ACHN (cell line): ENCODE data around the gene TDRD7.
"Not testable (repeated sequence)": the region's sequence is repeated elsewhere in the genome, so short reads cannot be mapped to it uniquely, and the experiment has no call there.

Experiments used
- DNase-seq: peaks from one replicate; pipeline ENCODE4 v3.0.0-alpha.2; 2015
- in situ Hi-C: cut with HindIII; loops from 2 replicates; pipeline ENCODE4 v1.10.0; 2017; ENCODE audit warnings: low sequenced_read_pairs, low pct_ligation_motif_present, low pct_unique_long_range_greater_than_20kb

TDRD7 gene

DNA sequence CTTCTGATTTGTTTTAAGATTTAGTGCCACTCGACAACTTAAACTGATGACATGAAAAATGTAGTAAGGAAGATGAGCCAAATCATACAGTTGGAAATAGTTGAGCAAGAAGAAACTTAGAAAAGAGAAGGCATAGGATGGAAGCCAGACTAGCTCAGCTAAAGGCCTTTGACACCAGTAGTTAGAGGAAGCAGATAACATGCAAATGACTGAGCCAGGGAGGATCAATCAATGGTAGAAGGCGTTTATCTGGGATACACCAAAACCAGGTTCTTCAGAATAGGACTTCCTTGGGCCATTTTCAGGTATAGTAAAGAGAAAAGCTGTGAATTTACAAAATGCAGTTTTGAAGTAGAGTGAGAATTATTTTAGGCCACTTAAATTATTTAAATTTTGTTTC lies 3.2 kb downstream of the TDRD7 start:
- in situ Hi-C loops = no loop called here
- no peak for DNase-seq

DNA sequence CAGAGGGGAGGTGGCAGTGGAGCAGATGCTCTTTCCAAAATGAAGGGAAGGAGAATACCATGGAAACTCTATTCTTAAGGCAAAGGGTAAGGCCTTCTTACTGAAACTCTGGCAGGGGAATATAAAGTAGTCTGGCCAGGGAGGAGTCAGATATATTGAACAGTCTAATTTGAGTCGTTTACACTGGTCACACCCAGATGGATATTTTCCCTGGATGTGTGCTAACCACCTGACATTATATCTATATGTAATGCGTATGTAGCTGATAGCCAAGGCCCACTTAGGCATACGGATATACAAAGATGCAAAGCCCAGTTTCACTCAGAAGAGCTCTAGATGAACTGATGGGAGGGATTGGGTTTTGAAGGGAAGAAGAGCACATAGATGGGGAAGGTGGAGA lies 7.0 kb downstream of the TDRD7 start:
- no peak for DNase-seq
- in situ Hi-C loops = no loop called here

DNA sequence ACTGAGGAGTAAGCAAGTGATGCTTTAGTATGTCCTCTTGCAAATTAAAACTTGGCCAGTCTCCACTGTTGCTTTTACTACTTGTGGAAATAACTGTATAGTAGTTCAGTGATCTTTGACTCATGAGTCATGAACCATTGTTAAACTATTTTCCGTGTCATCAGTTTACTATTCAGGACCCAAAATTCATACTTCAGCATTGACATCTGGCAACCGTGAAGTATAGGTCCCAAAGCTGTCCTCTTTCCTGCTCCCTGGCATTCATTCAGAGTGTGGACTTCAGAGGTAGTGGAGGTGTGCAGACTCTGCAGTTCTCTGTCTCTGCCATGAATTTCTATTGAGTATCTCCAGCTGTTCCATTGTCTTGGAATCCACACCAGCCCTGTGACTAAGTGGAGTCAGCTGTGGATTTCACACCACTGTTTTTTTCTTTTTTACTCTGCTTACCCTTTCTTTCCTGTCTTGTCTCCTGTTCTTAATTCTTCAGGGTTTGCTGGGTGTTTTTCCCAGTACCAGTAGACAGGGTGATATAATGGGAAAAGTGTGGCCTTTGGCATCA lies 7.5 kb downstream of the TDRD7 start:
- in situ Hi-C loops = no loop called here

DNA sequence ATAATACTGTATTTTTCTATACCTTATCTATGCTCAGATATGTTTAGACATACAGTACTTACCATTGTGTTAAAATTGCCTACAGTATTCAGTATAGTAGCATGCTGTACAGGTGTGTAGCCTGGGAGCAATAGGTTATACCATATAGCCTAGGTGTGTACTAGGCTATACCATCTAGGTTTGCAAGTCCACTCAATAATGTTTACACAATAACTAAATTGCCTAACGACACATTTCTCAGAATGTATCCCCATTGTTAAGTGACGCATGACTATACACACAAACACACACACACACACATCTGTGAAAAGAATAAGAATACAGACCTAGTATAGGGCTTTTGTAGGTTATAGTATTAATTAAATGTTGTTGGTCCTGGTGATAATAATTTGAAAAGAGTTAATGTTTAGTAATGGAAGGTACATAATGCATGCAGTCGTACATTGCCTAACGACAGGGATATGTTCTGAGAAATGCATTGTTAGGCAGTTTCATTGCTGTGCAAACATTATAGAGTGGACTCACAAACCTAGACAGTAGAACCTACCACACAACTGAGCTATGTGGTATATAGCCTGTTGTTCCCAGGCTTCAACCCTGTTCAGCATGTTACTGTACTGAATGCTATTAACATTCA lies 13.6 kb downstream of the TDRD7 start:
- in situ Hi-C loops = no loop called here
- DNase-seq = no peak

More for the DNA sequence above, 7.5 kb downstream of the TDRD7 start:
- DNase-seq = peak; percentile 7

DNA sequence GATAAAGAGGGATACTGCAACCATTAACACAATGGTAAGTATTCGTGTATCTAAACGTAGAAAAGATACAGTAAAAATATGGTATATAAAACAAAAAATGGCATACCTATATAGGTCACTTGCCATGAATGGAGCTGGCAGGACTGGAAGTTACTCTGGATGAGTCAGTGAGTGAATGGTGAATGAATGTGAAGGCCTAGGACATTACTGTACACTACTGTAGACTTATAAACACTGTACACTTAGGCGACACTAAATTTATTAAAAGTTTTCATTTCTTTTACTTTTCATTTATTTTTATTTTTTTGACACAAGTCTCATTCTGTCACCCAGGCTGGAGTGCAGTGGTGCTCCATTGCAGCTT lies 14.1 kb downstream of the TDRD7 start:
- in situ Hi-C loops = no loop called here

DNA sequence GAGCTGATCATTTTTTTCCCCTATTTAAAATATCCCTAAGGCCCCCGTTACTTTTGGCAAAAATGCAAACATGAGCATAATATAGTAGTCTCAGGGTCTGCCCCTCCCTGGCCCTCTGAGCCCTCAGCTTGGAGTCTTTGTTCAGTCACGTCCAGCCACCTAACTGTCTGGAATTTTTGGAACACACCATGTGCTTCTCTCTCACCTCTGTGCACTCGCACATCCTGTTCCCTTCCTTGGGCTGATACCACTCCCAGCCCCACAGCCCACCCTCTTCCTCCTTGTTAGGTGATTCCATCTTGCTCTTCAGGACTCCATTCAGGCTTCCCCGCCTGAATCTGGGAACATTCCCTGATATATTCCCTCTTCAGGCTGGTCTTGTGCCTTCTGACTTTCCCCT lies 16.0 kb downstream of the TDRD7 start:
- in situ Hi-C loops = no loop called here
- no peak for DNase-seq

More for the DNA sequence above, 14.1 kb downstream of the TDRD7 start:
- DNase-seq = no peak

DNA sequence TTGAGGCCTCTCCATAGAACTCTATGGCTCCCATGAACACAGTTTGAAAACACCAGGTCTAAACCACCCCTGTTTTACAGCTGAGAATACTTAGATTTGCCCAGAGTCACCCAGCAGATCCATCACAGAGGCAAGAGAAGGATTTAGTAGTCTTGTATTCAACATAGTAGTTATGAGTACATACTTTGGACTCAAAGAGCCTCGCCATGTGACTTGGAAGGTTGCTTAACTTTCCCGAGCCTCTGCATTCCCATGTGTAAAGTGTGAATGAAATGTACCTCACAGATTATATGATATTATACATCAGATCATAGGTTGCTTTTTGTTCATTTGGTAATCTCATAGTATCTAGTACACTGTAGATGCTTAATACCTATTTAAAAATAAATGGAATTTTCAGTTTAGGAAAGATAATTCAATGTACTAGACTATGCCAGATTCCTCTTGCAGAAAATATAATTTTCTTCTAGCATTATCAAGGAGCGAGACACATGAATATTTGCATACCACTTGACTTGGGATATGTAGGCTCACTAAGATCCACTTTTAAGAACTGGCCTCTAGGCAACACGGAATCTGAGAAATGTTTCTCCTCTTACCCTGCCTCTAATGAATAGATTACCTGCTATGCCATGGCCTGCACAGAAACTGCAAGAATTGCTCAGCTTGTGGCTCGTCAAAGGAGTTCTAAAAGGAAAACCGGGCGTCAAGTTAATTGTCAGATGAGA lies 18.6 kb downstream of the TDRD7 start:
- no peak for DNase-seq
- in situ Hi-C loops = no loop called here

DNA sequence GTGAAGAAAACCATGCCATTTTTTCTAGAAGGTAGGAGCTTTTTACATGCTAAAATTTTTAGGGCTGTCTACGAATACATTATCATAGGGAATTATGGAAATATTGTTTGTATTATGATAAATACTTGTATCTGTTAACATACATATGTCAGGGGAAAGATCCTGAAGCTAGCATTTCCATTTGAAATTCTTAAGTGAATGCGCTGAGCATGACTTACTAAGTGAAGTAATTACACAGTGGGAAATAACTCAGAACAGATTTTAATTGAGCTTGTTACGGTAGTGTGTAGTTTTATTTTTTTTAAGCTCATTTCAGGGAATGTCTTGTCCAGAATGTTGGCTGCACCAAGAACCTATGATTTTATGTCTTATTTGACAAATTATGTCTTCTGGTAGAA lies 19.1 kb downstream of the TDRD7 start:
- in situ Hi-C loops = no loop called here
- no peak for DNase-seq

DNA sequence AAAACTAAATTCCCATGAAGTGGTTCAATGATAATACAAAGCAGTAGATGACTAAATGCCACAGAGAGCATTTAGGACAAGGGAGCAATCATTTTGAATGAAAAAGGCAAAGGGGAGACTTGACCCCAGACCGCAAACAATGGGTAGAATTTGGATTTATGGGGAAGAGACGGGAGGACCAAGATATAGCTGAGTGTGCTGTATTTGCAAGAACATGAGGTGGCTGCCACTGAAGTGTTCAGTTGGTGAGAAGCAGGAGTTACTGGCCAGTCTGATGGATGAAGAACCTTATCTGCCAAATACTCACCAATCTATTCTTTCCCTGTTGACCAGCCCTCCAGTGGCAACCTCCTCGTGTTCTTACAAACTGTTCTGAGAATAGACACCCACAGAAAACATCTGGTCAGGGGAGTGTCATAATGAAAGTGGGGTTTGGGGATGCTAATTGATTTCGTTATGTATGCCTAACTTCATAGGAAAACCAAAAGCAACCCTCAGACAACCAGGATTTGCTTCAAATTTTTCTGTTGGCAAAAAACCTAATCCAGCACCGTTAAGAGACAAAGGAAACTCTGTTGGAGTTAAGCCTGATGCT lies 19.8 kb downstream of the TDRD7 start:
- in situ Hi-C loops = no loop called here
- no peak for DNase-seq

DNA sequence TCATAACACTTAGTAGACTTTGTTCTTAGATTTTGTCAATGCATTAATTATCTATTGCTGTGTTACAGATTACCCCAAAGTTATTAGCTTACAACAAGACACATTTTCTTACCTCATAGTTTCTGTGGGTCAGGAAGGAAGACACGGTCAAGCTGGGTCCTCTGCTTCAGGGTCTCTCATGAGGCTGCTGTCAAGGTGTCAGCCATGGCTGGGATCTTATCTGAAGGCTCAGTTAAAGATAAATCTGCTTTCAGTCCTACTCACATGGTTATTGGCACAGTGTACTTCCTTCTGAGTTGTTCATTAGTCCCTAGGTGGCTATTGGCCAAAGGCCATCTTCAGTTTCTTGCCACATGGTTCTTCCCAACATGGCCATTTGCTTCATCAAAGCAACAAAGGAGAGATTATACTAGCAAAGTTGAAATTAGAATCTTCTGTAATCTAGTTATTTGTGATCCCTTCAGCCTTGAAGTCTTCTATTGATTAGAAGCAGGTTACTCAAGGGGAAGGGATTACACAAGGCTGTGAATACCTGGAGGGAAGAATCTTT lies 25.2 kb downstream of the TDRD7 start:
- no peak for DNase-seq
- in situ Hi-C loops = no loop called here

DNA sequence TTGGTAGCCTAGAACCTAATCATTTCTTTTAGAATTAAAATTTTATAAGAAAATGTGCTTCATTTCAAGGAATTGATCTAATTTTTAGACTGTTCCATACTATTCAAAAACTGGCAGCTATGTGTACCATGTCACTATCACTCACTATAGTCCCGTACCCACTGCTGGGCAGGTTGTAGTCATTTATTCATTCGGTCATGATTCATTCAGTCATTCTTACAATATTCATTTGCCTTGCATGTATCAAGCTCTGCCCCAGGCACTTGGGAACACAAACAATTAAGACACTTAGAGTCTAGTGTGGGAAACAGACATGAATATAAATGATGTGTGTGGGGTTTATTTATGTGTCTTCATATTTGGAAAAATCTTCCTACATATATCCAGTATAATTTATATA lies 26.4 kb downstream of the TDRD7 start:
- in situ Hi-C loops = no loop called here

DNA sequence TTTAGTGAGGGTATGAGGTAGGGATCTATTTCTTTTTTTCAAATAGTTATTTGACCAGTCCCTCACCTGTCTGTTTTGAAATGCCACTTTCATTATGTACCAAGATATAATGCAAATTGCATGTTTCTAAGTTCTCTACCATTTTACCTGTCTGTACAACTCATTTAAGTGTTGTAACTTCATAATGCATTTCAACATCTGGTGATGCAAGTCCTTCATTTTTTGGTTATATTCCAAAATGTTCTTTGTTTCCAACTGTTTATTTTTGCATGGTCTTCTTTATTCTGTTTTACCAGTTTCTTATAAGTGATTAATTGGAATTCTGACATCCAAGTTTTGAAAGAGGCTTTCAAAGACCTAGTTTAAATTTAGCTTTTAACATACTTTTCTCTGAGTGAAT lies 26.8 kb downstream of the TDRD7 start:
- in situ Hi-C loops = no loop called here

More for the DNA sequence above, 26.4 kb downstream of the TDRD7 start:
- DNase-seq = no peak

DNA sequence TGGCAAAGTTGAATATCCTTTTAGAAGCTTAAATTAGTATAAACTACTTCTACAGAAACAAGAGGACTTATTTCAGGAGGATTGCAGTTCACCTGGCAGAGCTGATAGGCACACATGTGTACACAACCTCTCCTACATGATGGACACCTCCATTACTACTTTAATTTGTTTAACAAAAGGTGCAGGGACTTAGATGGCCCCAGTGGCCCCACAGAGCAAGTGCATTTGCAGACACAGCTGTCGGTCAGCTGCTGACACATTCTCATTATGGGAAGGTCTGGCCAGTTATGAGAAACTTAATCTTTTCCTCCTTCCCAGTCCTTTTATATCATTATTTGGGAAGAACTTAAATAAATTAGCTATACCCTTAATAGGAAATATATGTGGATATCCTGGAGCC lies 28.3 kb downstream of the TDRD7 start:
- no peak for DNase-seq
- in situ Hi-C loops = no loop called here

More for the DNA sequence above, 26.8 kb downstream of the TDRD7 start:
- DNase-seq = no peak

DNA sequence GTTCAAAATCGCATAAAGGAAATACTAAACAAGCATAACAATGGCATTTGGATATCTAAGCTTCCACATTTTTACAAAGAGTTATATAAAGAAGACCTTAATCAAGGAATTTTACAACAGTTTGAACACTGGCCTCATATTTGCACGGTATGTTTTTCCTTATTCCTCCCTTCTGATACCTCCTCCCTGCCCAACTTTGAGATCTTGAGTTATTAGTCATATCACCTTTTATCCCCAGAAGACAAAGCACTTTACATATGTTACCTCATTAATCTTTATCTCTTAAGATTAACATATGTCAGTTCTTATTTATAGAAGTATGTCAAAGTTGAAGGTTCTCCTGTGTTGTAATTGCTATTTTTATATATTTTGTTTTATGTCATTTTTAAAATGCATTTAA lies 29.8 kb downstream of the TDRD7 start:
- no peak for DNase-seq
- in situ Hi-C loops = no loop called here

DNA sequence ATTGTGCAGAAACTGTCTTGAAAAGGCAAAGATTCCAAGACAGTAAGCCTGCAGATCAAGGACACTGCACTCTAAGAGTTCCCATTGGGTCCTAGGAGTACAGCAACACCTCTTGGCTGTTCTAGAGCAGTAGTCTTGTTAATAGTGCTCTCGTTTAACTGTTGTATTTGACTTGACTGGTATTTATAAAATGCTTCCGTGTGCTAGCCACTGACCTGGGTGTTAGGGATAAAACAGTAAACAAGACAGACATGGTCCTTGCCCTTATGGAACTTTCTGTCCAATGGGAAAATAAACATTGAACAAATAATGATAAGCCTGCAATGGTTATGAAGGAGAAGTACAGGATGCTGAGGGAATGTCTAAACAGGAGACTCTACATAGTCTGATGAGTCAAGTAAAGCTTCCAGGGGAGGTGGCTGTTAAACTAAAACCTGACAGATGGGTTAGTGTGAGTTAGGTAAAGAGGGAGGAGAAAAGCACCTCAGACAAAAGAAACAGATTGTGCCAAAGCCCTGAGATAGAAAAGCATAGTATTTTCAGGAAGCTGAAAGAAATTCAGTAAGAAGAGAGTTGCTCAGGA lies 33.3 kb downstream of the TDRD7 start:
- no peak for DNase-seq
- in situ Hi-C loops = no loop called here

DNA sequence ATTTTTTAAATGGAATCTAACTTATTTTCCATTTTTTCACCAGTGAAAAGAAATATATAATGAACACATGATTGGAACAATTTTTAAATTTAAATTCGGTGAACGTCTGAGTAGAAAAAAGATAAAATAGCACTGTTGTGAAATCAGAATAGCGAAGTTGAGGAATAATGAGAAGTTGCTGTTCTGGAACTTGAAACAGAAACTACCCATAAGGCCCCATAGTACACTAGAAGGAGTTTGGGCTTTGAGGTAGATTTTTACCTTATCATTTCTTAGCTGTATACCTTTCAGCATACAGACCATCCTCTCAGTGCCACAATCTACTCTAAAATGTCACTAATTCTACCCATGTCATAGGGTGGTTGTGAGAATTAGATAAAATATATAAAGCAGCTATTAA lies 35.1 kb downstream of the TDRD7 start:
- in situ Hi-C loops = no loop called here
- no peak for DNase-seq

DNA sequence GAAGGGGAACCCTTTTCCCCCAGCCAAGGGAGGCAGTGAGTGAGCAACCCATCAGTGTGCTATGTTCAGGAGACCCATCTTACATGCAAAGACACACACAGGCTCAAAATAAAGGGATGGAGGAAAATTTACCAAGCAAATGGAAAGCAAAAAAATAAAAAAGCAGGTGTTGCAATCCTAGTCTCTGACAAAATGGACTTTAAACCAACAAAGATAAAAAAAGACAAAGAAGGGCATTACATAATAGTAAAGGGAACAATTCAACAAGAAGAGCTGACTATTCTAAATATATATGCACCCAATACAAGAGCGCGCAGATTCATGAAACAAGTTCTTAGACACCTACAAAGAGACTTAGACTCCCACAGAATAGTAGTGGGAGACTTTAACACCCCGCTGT lies 41.7 kb downstream of the TDRD7 start:
- not testable (repeated sequence) for DNase-seq
- in situ Hi-C loops = loop anchor here (25.0 kb wide), 1 partner anchor 159 kb away; no protein-coding TSS in a partner anchor

DNA sequence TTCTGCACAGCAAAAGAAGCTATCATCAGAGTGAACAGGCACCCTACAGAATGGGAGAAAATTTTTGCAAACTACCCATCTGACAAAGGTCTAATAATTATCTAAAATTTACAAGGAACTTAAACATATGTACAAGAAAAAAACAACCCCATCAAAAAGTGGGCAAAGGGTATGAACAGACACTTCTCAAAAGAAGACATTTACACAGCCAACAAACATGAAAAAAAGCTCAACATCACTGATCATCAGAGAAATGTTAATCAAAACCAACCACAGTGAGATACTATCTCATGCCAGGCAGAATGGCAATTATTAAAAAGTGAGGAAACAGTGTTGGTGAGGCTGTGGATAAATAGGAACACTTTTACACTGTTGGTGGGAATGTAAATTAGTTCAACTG lies 44.9 kb downstream of the TDRD7 start:
- in situ Hi-C loops = loop anchor here (25.0 kb wide), 1 partner anchor 155 kb away; no protein-coding TSS in a partner anchor

DNA sequence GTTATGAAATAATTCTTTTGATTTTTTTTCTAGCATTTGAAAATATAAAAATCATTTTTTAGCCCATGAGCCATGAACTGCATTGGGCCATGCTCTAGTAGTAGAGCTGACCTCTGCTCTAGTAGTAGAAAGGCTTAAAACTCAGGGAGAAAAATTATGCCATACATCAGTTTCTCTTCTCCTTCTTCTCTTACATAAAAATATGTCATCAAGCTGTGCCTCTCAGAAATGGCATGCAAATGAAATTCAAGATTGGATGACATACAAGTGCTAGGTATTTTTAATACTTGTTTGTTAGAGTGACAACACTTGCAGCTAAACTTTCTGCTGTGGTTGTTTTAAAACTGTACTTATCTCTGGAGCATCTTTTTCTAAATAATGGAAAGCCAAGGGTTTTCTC lies 47.4 kb downstream of the TDRD7 start:
- in situ Hi-C loops = loop anchor here (25.0 kb wide), 1 partner anchor 153 kb away; no protein-coding TSS in a partner anchor
- no peak for DNase-seq

More for the DNA sequence above, 44.9 kb downstream of the TDRD7 start:
- DNase-seq = not testable (repeated sequence)
